Uterus (tissue), 4 donors: ENCODE results near the gene PRR27. TPM values are rescaled to one million over a fixed set of nuclear protein-coding genes. Genes with fewer than 3 reads are reported as not detected.
"Not testable (repeated sequence)": the region's sequence is repeated elsewhere in the genome, so short reads cannot be mapped to it uniquely, and the experiment has no call there.

ENCODE experiments used
- DNase-seq, 2 donors: peaks; one replicate each; pipeline ENCODE4 v3.0.0-alpha.2; 2019 to 2020
- H3K27ac ChIP-seq, 2 donors: fragments of 200-600 bp; sonication (generic); 1 replicate in 1 of 2; 2 replicates in 1 of 2; pipeline ENCODE4 v1.5.1; 2016 to 2018
- H3K27me3 ChIP-seq, 2 donors: fragments of 200-600 bp; sonication (generic); one replicate each; pipeline ENCODE4 v1.5.1; 2018 to 2019; ENCODE audit warnings: control low read depth in 1 of 2
- H3K36me3 ChIP-seq, 2 donors: fragments of 200-600 bp; sonication (generic); one replicate each; pipeline ENCODE4 v1.5.1; 2019; ENCODE audit warnings: control low read depth in 1 of 2
- H3K4me1 ChIP-seq, 2 donors: fragments of 200-600 bp; sonication (generic); one replicate each; pipeline ENCODE4 v1.5.1; 2018 to 2019; ENCODE audit warnings: control low read depth in 1 of 2
- H3K4me3 ChIP-seq, 2 donors: fragments of 200-600 bp; sonication (generic); 1 replicate in 1 of 2; 2 replicates in 1 of 2; pipeline ENCODE4 v1.5.1; 2018 to 2019; ENCODE audit warnings: mild to moderate bottlenecking in 1 of 2
- H3K9me3 ChIP-seq, 2 donors: fragments of 200-600 bp; sonication (generic); one replicate each; pipeline ENCODE4 v1.5.1; 2019; ENCODE audit warnings: control low read depth in 1 of 2
- POLR2A ChIP-seq, 2 donors: fragments of 450-650 bp; IDR thresholded peaks; one replicate each; pipeline ENCODE4 v1.6.1; 2016; ENCODE audit warnings: antibody characterized with exemption in 2 of 2, mild to moderate bottlenecking in 1 of 2, moderate library complexity in 1 of 2
- intact Hi-C: fragments of 100-400 bp; cut with DNase I; formaldehyde crosslinking; loops from one replicate; pipeline ENCODE4 v1.15.1; 2023; ENCODE audit warnings: low total_unique reads
- total RNA-seq, 4 donors: library from RNA; depleted of rRNA in 3 of 4; stranded (reverse); fragments of >200 nt in 3 of 4; gene quantifications; one replicate each; pipeline versions ENCODE4 v1.1.0 to v1.2.4, GENCODE V29; 2014 to 2023
- TF ChIP-seq, protein P1 (sequence below), 4 experiments: fragments of 200-600 bp in 2 of 4; fragments of 450-650 bp in 2 of 4; sonication (generic) in 2 of 4; IDR thresholded peaks; one replicate each; pipeline ENCODE4 v1.5.1; 2016 to 2019; ENCODE audit warnings: antibody characterized with exemption in 4 of 4, mild to moderate bottlenecking in 2 of 4, moderate library complexity in 1 of 4
- donor health status: DM: yes; HTN: yes; CAD: no.

Gene PRR27
- total RNA-seq, 4 donors from 2014 or later: not detected

DNA sequence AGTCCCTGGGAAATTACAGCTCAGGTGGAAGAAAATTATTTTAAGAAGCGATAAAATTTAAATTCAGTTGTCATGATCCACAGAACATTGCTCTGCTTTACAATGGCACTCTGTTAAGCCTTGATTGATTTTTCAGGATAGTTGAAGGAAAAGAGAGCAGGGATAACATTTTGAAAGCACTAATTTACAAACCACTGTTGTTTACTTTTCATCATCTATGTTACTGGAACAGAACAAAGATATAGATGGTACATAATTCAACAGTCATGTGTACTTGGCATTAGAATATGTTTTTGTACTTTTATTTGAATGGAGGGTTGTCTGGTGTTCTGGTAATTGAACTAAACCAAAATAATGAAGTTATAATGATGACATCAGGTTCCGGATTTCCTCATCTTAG is 38.9 kb downstream of the PRR27 start:
- no peaks in the 10 kb centered on the region for H3K9me3 ChIP-seq
- H3K27me3 ChIP-seq: no peaks in the 10 kb centered on the region
- H3K4me3 ChIP-seq: no peak overlapping the region
- no peaks in the 10 kb centered on the region for H3K36me3 ChIP-seq
- no peak for DNase-seq
- no peaks in the 10 kb centered on the region for H3K4me1 ChIP-seq
- H3K27ac ChIP-seq: no peak overlapping the region
- intact Hi-C loops: no loop called here
- no peak for TF ChIP-seq POLR2A (IDR thresholded peaks at IDR 0.05)
- TF ChIP-seq, protein P1, sequence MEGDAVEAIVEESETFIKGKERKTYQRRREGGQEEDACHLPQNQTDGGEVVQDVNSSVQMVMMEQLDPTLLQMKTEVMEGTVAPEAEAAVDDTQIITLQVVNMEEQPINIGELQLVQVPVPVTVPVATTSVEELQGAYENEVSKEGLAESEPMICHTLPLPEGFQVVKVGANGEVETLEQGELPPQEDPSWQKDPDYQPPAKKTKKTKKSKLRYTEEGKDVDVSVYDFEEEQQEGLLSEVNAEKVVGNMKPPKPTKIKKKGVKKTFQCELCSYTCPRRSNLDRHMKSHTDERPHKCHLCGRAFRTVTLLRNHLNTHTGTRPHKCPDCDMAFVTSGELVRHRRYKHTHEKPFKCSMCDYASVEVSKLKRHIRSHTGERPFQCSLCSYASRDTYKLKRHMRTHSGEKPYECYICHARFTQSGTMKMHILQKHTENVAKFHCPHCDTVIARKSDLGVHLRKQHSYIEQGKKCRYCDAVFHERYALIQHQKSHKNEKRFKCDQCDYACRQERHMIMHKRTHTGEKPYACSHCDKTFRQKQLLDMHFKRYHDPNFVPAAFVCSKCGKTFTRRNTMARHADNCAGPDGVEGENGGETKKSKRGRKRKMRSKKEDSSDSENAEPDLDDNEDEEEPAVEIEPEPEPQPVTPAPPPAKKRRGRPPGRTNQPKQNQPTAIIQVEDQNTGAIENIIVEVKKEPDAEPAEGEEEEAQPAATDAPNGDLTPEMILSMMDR (IDR thresholded peaks at IDR 0.05): no peak

DNA sequence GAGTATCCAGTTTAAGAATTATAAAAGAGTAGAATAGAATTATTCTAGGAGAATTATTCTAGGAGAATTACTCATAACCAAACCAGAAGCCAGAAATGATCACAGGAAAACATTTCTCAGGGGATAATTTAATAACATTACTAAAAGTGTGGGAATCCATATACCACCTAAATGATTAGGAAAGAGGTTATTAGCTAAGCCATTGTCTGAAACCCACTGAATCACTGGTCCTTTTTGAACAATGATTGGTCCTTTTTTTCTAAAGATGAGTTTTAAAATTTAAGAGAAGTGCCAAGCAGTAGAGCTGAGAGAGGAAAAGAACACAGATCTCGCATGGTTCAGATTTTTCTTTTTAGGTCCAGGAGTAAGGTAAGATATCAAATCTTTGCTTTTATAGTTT is 41.4 kb downstream of the PRR27 start, which contains the start of gene ODAM:
TSS of gene ODAM (plus strand) at position 301 of the 400 bp plus-strand sequence. CDS start 819 bp downstream, outside the sequence.
- H3K9me3 ChIP-seq: no peaks in the 10 kb centered on the region
- TF ChIP-seq, protein P1 (IDR thresholded peaks at IDR 0.05): no peak
- no peak for TF ChIP-seq POLR2A (IDR thresholded peaks at IDR 0.05)
- no peaks in the 10 kb centered on the region for H3K4me1 ChIP-seq
- no peaks in the 10 kb centered on the region for H3K36me3 ChIP-seq
- intact Hi-C loops: no loop called here
- H3K27me3 ChIP-seq: no peaks in the 10 kb centered on the region
- H3K27ac ChIP-seq: no peak within 1 kb of the TSS
- no peak for DNase-seq
- no peak within 1 kb of the TSS for H3K4me3 ChIP-seq

DNA sequence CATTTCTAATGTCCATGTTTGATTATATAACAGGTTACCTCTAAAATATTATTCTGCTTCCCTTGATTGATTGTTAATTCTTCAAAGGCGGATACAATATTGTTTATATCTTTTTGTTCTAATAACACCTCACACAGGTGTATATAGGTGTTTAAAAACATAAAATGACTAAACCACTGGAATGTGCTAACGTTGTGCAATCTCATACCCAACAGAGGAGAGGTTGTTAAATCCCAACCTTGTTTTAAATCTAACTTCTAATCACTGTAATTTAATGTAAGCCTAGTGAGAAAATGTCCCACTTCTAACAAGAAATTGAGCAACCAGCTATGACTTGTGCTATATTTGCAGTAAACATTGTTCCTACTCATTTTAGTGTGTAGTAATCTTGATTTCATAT is 42.8 kb downstream of the PRR27 start:
- TF ChIP-seq, protein P1 (IDR thresholded peaks at IDR 0.05): no peak
- TF ChIP-seq POLR2A (IDR thresholded peaks at IDR 0.05): no peak
- no peak overlapping the region for H3K4me3 ChIP-seq
- H3K4me1 ChIP-seq: no peaks in the 10 kb centered on the region
- intact Hi-C loops: no loop called here
- no peaks in the 10 kb centered on the region for H3K36me3 ChIP-seq
- H3K27ac ChIP-seq: no peak overlapping the region
- no peak for DNase-seq
- no peaks in the 10 kb centered on the region for H3K27me3 ChIP-seq
- no peaks in the 10 kb centered on the region for H3K9me3 ChIP-seq

DNA sequence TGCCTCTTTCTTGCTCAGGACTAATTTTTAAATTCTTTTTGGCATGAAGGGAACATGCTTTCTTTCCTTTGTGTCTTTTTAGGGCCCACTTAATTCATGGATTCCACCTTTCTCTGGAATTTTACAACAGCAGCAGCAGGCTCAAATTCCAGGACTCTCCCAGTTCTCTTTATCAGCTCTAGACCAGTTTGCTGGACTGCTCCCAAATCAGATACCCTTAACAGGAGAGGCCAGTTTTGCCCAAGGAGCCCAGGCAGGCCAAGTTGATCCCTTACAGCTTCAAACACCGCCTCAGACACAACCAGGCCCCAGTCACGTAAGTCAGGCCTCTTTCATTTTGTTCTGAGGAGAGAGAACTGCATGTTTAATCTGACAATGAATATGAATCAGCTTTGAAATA is 43.8 kb downstream of the PRR27 start:
- no peaks in the 10 kb centered on the region for H3K36me3 ChIP-seq
- no peaks in the 10 kb centered on the region for H3K27me3 ChIP-seq
- H3K4me1 ChIP-seq: no peaks in the 10 kb centered on the region
- no peak for DNase-seq
- no peak for TF ChIP-seq POLR2A (IDR thresholded peaks at IDR 0.05)
- TF ChIP-seq, protein P1 (IDR thresholded peaks at IDR 0.05): no peak
- intact Hi-C loops: no loop called here
- no peak overlapping the region for H3K27ac ChIP-seq
- no peak overlapping the region for H3K4me3 ChIP-seq
- no peaks in the 10 kb centered on the region for H3K9me3 ChIP-seq

DNA sequence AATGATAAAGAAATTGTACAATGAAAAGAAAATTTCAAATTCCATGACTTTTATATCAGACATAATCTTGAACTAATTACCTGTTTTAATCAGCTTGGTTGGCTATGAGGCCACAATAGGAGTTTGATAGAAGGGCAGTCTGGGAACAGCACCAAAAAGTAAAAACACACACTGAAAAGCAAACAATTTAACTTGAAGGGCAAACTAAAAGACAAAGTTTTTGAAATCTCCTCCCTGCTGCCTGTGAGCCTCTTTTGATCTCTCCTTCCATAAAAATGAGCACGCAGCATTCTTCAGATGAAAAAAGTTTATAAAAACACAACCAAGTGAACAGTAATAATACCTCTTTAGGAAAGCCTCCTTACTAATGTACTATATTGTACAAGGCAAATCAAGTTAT is 49.6 kb downstream of the PRR27 start:
- no peaks in the 10 kb centered on the region for H3K27me3 ChIP-seq
- no peaks in the 10 kb centered on the region for H3K9me3 ChIP-seq
- no peaks in the 10 kb centered on the region for H3K4me1 ChIP-seq
- TF ChIP-seq POLR2A (IDR thresholded peaks at IDR 0.05): no peak
- TF ChIP-seq, protein P1 (IDR thresholded peaks at IDR 0.05): no peak
- no peak overlapping the region for H3K27ac ChIP-seq
- H3K4me3 ChIP-seq: no peak overlapping the region
- DNase-seq: no peak
- H3K36me3 ChIP-seq: no peaks in the 10 kb centered on the region
- intact Hi-C loops: no loop called here

DNA sequence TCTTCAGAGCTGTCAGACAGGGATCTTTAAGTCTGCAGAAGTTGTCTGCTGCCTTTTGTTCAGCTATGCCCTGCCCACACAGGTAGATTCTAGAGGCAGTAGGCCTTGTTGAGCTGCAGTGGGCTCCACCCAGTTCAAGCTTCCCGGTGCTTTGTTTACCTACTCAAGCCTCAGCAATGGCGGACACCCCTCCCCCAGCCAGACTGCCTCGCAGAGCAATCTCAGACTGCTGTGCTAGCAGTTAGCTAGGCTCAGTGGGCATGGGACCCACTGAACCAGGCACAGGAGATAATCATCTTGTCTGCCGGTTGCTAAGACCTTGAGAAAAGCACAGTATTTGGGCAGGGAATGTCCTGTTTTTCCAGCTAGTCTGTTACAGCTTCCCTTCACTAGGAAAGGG is 58.7 kb downstream of the PRR27 start:
- H3K4me1 ChIP-seq, H3K36me3 ChIP-seq, H3K4me3 ChIP-seq, DNase-seq, intact Hi-C loops, H3K27me3 ChIP-seq, H3K9me3 ChIP-seq, H3K27ac ChIP-seq: not testable (repeated sequence)
